Measurements from ENCODE around the gene ZDHHC22.

Gene ZDHHC22

GRCh38 chr14:77084985-77085384, 56.6 kb downstream of the ZDHHC22 start:
- TF ChIP-seq ZBTB7A (IDR thresholded peaks at IDR 0.05; ENCODE audit: low read depth) = no peak
- no peak for TF ChIP-seq REST (IDR thresholded peaks at IDR 0.05; ENCODE audit: low read depth)
- no peak for TF ChIP-seq FOXM1 (IDR thresholded peaks at IDR 0.05; ENCODE audit: borderline replicate concordance, low read depth)
- TF ChIP-seq NFIC (IDR thresholded peaks at IDR 0.05) = no peak
- TF ChIP-seq EP300 (IDR thresholded peaks at IDR 0.05; ENCODE audit: borderline replicate concordance) = no peak
- TF ChIP-seq TEAD4 (IDR thresholded peaks at IDR 0.05) = no peak
- no peak for TF ChIP-seq CREB1 (IDR thresholded peaks at IDR 0.05; ENCODE audit: low read depth)
- no peak for TF ChIP-seq TAF1 (IDR thresholded peaks at IDR 0.05; ENCODE audit: low read depth)
- TF ChIP-seq MAX (IDR thresholded peaks at IDR 0.05) = no peak

GRCh38 chr14:77083082-77083481, 58.5 kb downstream of the ZDHHC22 start:
- TF ChIP-seq FOXM1 (IDR thresholded peaks at IDR 0.05; ENCODE audit: borderline replicate concordance, low read depth) = no peak

- TF ChIP-seq TCF12 (IDR thresholded peaks at IDR 0.05; ENCODE audit: low read depth) (no peak), USF1 (IDR thresholded peaks at IDR 0.05) (no peak), EGR1 (IDR thresholded peaks at IDR 0.05) (no peak), TAF1 (IDR thresholded peaks at IDR 0.05; ENCODE audit: low read depth) (no peak), CREB1 (IDR thresholded peaks at IDR 0.05; ENCODE audit: low read depth) (no peak), EP300 (IDR thresholded peaks at IDR 0.05; ENCODE audit: borderline replicate concordance) (no peak), MAX (IDR thresholded peaks at IDR 0.05) (no peak), RAD21 (IDR thresholded peaks at IDR 0.05; ENCODE audit: low read depth) (no peak), CEBPB (IDR thresholded peaks at IDR 0.05) (no peak), NFIC (IDR thresholded peaks at IDR 0.05) (no peak), ZBTB7A (IDR thresholded peaks at IDR 0.05; ENCODE audit: low read depth) (no peak), TEAD4 (IDR thresholded peaks at IDR 0.05) (no peak)
These were observed 59.2 kb downstream of the ZDHHC22 start for GRCh38 chr14:77082356-77082755.
